Caco-2 (cell line): ENCODE measurements around the gene ZNF558. TPM values are rescaled to one million over a fixed set of nuclear protein-coding genes. Genes with fewer than 3 reads are reported as not detected.

Experiments
- BruUV-seq: library from RNA; stranded (reverse); fragments of 400-500 nt; replicated peaks from 2 replicates; lab custom pipeline; 2021; lab: Mats Ljungman, UMichigan
- CTCF ChIA-PET: fragments of 300-600 bp; sonication (Branson Sonifier 250); formaldehyde crosslinking; loops from one replicate; lab custom pipeline; 2022; ENCODE audit warnings: antibody characterized with exemption; lab: Charles Lee
- POLR2A ChIA-PET: fragments of 300-600 bp; sonication (Branson Sonifier 250); formaldehyde crosslinking; loops from one replicate; lab custom pipeline; 2022; ENCODE audit warnings: antibody characterized with exemption; lab: Charles Lee
- DNase-seq, 2 experiments: peaks; one replicate each; pipeline versions ENCODE4 v3.0.0 to v3.0.0-alpha.2; 2020 to 2022
- H3K27me3 ChIP-seq: replicated peaks from 2 replicates; pipeline ENCODE4 v1.6.0; 2011; ENCODE audit warnings: low read length; ENCODE audit not compliant: control insufficient read depth, insufficient read depth
- H3K36me3 ChIP-seq: 2 replicates; pipeline ENCODE4 v1.5.1; 2011; ENCODE audit warnings: low read length; ENCODE audit not compliant: control insufficient read depth, insufficient read depth
- H3K4me1 ChIP-seq: fragments of 250-450 bp; sonication (Bioruptor Pico); 2 replicates; pipeline ENCODE4 v1.5.1; 2020; ENCODE audit warnings: mild to moderate bottlenecking
- H3K4me3 ChIP-seq: 2 replicates; pipeline ENCODE4 v1.5.1; 2011; ENCODE audit warnings: low read depth, mild to moderate bottlenecking, control low read depth, low read length
- H3K9me3 ChIP-seq: fragments of 250-450 bp; sonication (Bioruptor Pico); 2 replicates; pipeline ENCODE4 v1.5.1; 2020; ENCODE audit warnings: mild to moderate bottlenecking, moderate library complexity
- H3K27ac Mint-ChIP-seq: one replicate; pipeline ENCODE4 v1.8.0; 2022; ENCODE audit warnings: mixed read lengths; ENCODE audit not compliant: unreplicated experiment
- H3K27me3 Mint-ChIP-seq: one replicate; pipeline ENCODE4 v1.8.0; 2022; ENCODE audit warnings: mixed read lengths; ENCODE audit not compliant: insufficient read depth, unreplicated experiment
- H3K36me3 Mint-ChIP-seq: one replicate; pipeline ENCODE4 v1.8.0; 2022; ENCODE audit warnings: mild to moderate bottlenecking, mixed read lengths; ENCODE audit not compliant: insufficient read depth, unreplicated experiment
- H3K4me1 Mint-ChIP-seq: one replicate; pipeline ENCODE4 v1.8.0; 2022; ENCODE audit warnings: low read depth, mixed read lengths; ENCODE audit not compliant: unreplicated experiment
- H3K4me3 Mint-ChIP-seq: one replicate; pipeline ENCODE4 v1.8.0; 2022; ENCODE audit warnings: mild to moderate bottlenecking, moderate library complexity, mixed read lengths; ENCODE audit not compliant: unreplicated experiment
- H3K9me3 Mint-ChIP-seq: one replicate; pipeline ENCODE4 v1.8.0; 2022; ENCODE audit warnings: mixed read lengths; ENCODE audit not compliant: unreplicated experiment
- CTCF ChIP-seq, 2 experiments: fragments of 200-600 bp in 1 of 2; IDR thresholded peaks; 1 replicate in 1 of 2; 2 replicates in 1 of 2; pipeline versions ENCODE4 v1.5.1 to v1.8.0; 2011 to 2022; ENCODE audit warnings: antibody characterized with exemption in 1 of 2, control low read depth in 1 of 2, inconsistent platforms in 1 of 2, low read depth in 1 of 2, low read length in 1 of 2, mild to moderate bottlenecking in 1 of 2, moderate library complexity in 1 of 2; ENCODE audit not compliant: insufficient read depth in 1 of 2, severe bottlenecking in 1 of 2, unreplicated experiment in 1 of 2
- intact Hi-C: fragments of 100-400 bp; cut with micrococcal nuclease; formaldehyde crosslinking; loops from one replicate; pipeline ENCODE4 v1.10.0; 2022; ENCODE audit not compliant: unreplicated experiment
- total RNA-seq: library from RNA; stranded (reverse); gene quantifications from 2 replicates; pipeline ENCODE4 v1.2.3, GENCODE V29; 2022

ZNF558 gene
- total RNA-seq, 1 experiment from 2014 or later: 8.9 TPM

DNA sequence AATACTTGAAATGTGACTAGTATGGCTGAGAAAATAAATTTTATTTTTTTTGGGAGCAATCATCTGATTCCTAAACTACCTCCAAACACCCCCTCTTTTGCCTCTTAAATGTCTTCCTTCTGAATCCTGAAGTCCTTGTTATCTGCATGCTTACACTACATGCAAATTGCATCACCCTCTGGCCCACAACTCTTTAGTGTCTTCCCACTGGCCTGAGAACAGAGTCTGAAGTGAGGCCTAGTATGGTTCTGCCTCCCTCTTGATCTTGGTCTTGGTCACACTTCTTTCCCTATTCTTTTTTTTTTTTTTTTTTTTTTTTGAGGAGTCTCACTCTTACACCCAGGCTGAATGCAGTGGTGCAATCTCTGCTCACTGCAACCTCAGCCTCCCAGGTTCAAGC lies 4.8 kb downstream of the ZNF558 start:
- ChIA-PET POLR2A (no interaction called here), CTCF (no interaction called here)
- Histone ChIP-seq H3K4me3 (no peak overlapping the region), H3K36me3 (no peaks in the 10 kb centered on the region), H3K4me1 (no peaks in the 10 kb centered on the region), H3K27me3 (no peaks in the 10 kb centered on the region), H3K9me3 (no peaks in the 10 kb centered on the region)
- BruUV-seq: no TSS peak
- Mint-ChIP-seq H3K36me3 (peaks cover 16% of the 10 kb centered on the region), H3K27ac (no peak overlapping the region), H3K27me3 (no peaks in the 10 kb centered on the region), H3K4me3 (no peak overlapping the region), H3K4me1 (no peaks in the 10 kb centered on the region), H3K9me3 (peaks cover 22% of the 10 kb centered on the region)
- TF ChIP-seq CTCF (IDR thresholded peaks at IDR 0.05; ENCODE audit: insufficient read depth in 1 of 2, low read depth in 1 of 2, low read length in 1 of 2, severe bottlenecking in 1 of 2, unreplicated experiment in 1 of 2): no peak
- intact Hi-C loops: no loop called here
- no peak for DNase-seq

GRCh38 chr19:8826371-8826770 lies 5.7 kb downstream of the ZNF558 start:
- Histone ChIP-seq H3K9me3 (no peaks in the 10 kb centered on the region), H3K4me1 (no peaks in the 10 kb centered on the region), H3K27me3 (no peaks in the 10 kb centered on the region), H3K4me3 (no peak overlapping the region), H3K36me3 (no peaks in the 10 kb centered on the region)
- Mint-ChIP-seq H3K36me3 (peaks cover 14% of the 10 kb centered on the region), H3K4me3 (no peak overlapping the region), H3K27ac (no peak overlapping the region), H3K9me3 (peaks cover 22% of the 10 kb centered on the region), H3K4me1 (no peaks in the 10 kb centered on the region), H3K27me3 (no peaks in the 10 kb centered on the region)
- DNase-seq: peak in 1 of 2 experiments; percentile 1
- POLR2A ChIA-PET: no interaction called here
- no TSS peak for BruUV-seq
- TF ChIP-seq CTCF (IDR thresholded peaks at IDR 0.05; ENCODE audit: insufficient read depth in 1 of 2, low read depth in 1 of 2, low read length in 1 of 2, severe bottlenecking in 1 of 2, unreplicated experiment in 1 of 2): no peak
- CTCF ChIA-PET: no interaction called here
- intact Hi-C loops: no loop called here

GRCh38 chr19:8821748-8822241 lies 10.3 kb downstream of the ZNF558 start:
- CTCF ChIA-PET: no interaction called here
- Mint-ChIP-seq H3K27ac (no peak overlapping the region), H3K9me3 (peaks cover 23% of the 10 kb centered on the region), H3K4me3 (no peak overlapping the region), H3K36me3 (peaks cover 37% of the 10 kb centered on the region), H3K4me1 (no peaks in the 10 kb centered on the region), H3K27me3 (no peaks in the 10 kb centered on the region)
- no peak for TF ChIP-seq CTCF (IDR thresholded peaks at IDR 0.05; ENCODE audit: insufficient read depth in 1 of 2, low read depth in 1 of 2, low read length in 1 of 2, severe bottlenecking in 1 of 2, unreplicated experiment in 1 of 2)
- no peaks in the 10 kb centered on the region for H3K4me1 ChIP-seq
- DNase-seq: no peak
- no peaks in the 10 kb centered on the region for H3K36me3 ChIP-seq
- POLR2A ChIA-PET: no interaction called here
- BruUV-seq: no TSS peak
- 0 out of 2 replicates have a peak, but pooled peaks cover 3% of the 10 kb centered on the region for H3K9me3 ChIP-seq
- no peak overlapping the region for H3K4me3 ChIP-seq
- intact Hi-C loops: no loop called here
- no peaks in the 10 kb centered on the region for H3K27me3 ChIP-seq
